HUES48 (cell line): ENCODE results near the gene BICDL1.
"Not testable (repeated sequence)": the region's sequence is repeated elsewhere in the genome, so short reads cannot be mapped to it uniquely, and the experiment has no call there.

Source experiments
- H3K27ac ChIP-seq: one replicate; pipeline ENCODE4 v1.7.0; 2013; ENCODE audit warnings: low read depth, low read length, inconsistent platforms
- H3K27me3 ChIP-seq: 2 replicates; pipeline ENCODE4 v1.6.1; 2013; ENCODE audit warnings: mild to moderate bottlenecking, low read length; ENCODE audit not compliant: control insufficient read depth, insufficient read depth
- H3K36me3 ChIP-seq: 2 replicates; pipeline ENCODE4 v1.6.1; 2013; ENCODE audit warnings: low read length; ENCODE audit not compliant: control insufficient read depth, insufficient read depth
- H3K4me1 ChIP-seq: 2 replicates; pipeline ENCODE4 v1.6.1; 2013; ENCODE audit warnings: mild to moderate bottlenecking, low read length; ENCODE audit not compliant: control insufficient read depth, insufficient read depth
- H3K4me3 ChIP-seq: 2 replicates; pipeline ENCODE4 v1.5.1; 2013; ENCODE audit warnings: mild to moderate bottlenecking, low read depth, low read length
- H3K9ac ChIP-seq: 2 replicates; pipeline ENCODE4 v1.6.1; 2013; ENCODE audit warnings: mild to moderate bottlenecking, low read depth, low read length, moderate library complexity
- H3K9me3 ChIP-seq: 2 replicates; pipeline ENCODE4 v1.6.1; 2013; ENCODE audit warnings: low read length; ENCODE audit not compliant: control insufficient read depth, insufficient read depth

The BICDL1 gene

DNA sequence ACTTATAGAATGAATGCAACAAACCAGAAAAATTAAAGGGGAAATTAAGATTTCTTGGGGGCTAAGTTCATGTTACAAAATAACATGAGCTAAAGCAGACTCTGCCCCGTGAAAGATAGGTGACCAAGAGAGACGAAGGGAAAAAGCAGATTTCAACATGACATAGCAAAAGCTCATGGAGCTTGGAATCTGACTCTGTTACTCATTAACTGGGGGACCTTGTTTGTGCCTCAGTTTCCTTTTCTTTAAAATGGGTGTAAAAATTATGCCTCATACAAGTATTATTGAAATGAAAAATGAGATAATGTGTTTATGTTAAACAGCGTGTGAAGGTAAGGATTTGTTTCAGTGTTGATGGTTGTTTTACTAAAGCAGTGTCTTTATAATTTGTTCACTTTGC lies 11.5 kb downstream of the BICDL1 start:
- Histone ChIP-seq H3K36me3 (peaks cover 11% of the 10 kb centered on the region), H3K27me3 (no peaks in the 10 kb centered on the region), H3K9me3 (no peaks in the 10 kb centered on the region), H3K4me1 (no peaks in the 10 kb centered on the region), H3K27ac (no peak overlapping the region), H3K9ac (no peak overlapping the region), H3K4me3 (no peak overlapping the region)

DNA sequence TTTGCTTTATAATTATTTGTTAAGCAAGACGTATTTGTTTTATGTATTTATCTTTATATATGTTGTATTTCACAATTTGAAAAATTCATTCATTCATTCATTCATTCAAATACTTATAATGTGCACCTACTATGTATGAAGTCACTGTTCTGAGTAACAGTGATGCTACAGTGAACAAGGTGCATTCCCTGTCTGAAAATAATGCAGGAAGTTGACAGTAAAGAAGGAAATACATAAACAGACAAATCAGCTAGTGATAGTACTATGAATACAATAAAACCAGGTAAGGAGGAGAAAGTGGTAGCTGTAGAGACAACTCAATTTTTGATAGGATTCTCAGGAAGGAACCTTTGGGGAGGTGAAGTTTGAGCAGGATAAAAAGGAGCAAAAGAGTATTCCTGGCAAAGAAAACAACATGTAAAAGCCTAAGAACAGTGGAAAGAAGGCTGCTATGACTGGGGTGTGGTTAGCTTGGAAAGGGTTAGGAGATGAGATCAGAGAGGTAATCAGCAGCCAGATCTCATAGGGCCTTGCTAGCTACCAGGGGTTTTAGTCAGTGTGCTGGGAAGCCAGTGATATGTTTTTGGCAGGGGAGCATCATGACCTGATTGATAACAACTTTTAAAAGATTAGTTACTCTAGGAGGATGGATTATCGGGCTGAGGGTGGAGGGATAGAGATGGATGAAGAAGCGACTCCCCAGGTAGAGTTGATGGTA lies 17.4 kb downstream of the BICDL1 start:
- Histone ChIP-seq H3K9ac (no peak overlapping the region), H3K4me3 (no peak overlapping the region), H3K9me3 (no peaks in the 10 kb centered on the region), H3K27ac (no peak overlapping the region), H3K36me3 (peaks cover 2% of the 10 kb centered on the region; the same call in 1 of the 2 replicates), H3K27me3 (no peaks in the 10 kb centered on the region), H3K4me1 (peaks cover 7% of the 10 kb centered on the region)

DNA sequence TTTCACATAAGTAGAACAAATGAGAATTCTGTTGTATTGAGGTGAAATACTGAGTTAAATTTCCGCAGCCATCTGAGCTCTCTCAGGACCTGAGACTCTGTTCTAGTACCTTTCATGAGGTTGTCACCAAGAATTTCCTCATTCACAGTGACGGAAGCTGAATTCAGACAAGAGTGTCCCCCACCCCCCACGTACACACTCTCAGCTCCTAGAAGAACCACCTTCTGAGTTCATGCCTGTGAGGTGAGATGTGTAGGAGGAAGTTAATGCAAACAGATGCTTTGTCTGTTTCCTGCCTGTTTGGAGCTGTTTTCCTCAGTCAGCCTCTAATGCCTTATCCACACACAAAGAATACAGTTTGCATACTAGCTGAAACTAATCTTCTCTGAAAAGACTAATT lies 18.2 kb downstream of the BICDL1 start:
- H3K4me3 ChIP-seq = no peak overlapping the region
- peaks cover 7% of the 10 kb centered on the region for H3K4me1 ChIP-seq
- peak overlapping the region; percentile 74 for H3K27ac ChIP-seq
- H3K36me3 ChIP-seq = peaks cover 2% of the 10 kb centered on the region; the same call in 1 of the 2 replicates
- H3K9ac ChIP-seq = no peak overlapping the region
- H3K27me3 ChIP-seq = no peaks in the 10 kb centered on the region
- no peaks in the 10 kb centered on the region for H3K9me3 ChIP-seq

DNA sequence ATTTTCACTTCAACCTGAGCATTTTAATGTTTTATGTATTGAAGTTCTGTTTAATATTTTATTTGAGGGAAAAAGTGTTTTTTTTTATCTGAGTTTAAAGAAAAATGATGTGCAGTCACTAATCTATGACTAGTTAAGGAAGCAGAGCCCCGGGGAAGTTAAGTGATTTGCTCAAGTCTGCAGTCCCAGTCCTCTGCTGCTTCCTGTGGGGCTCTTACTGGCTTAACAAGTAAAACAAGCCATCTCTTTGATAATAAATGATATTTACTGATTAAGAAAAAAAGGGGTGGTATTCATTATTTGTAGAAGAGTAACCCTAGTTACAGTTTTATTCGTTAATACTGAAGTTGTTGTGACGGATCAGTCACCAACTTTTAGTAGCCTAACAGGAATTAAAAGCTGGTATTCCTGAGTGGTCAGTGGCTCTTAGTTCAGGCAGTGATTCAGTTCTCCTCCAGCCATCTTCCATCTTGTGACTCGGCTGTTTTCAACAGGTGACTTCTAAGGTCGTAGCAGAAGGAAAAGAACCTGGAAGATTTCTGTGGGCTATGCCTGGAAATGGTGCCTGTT lies 21.7 kb downstream of the BICDL1 start:
- peaks cover 7% of the 10 kb centered on the region for H3K4me1 ChIP-seq
- no peaks in the 10 kb centered on the region for H3K27me3 ChIP-seq

DNA sequence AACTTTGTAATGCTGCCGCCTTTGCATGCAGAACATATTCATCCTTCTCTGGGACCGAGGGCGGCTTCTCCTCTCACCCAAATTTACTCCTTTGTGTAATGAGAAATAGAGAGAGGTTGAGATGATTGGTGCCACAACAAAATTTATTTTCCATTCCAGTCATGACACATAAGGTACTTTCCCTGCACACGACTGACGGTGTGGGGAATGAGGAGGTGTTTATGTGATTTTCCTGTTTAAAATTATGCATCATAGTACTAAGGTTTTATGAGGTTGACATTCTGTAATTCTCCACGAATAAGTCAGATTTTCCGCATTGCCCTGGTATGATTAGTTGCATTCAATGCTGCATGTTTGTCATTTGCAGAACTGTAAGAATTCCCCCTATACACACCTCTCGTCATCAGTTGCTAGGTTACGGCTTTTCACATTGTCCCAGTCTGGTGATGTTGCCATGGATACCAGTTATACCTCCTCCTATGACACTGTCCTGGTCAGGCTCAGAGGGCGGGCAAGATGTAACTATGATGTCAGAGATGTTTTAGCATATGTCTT lies 23.1 kb downstream of the BICDL1 start:
- Histone ChIP-seq H3K4me1 (peaks cover 5% of the 10 kb centered on the region), H3K27ac (no peak overlapping the region), H3K36me3 (no peaks in the 10 kb centered on the region), H3K27me3 (no peaks in the 10 kb centered on the region), H3K9me3 (no peaks in the 10 kb centered on the region), H3K9ac (no peak overlapping the region), H3K4me3 (no peak overlapping the region)

More for the DNA sequence above, 21.7 kb downstream of the BICDL1 start:
- Histone ChIP-seq H3K9ac (no peak overlapping the region), H3K36me3 (no peaks in the 10 kb centered on the region; the same call in 1 of the 2 replicates), H3K4me3 (no peak overlapping the region), H3K27ac (no peak overlapping the region), H3K9me3 (no peaks in the 10 kb centered on the region)

DNA sequence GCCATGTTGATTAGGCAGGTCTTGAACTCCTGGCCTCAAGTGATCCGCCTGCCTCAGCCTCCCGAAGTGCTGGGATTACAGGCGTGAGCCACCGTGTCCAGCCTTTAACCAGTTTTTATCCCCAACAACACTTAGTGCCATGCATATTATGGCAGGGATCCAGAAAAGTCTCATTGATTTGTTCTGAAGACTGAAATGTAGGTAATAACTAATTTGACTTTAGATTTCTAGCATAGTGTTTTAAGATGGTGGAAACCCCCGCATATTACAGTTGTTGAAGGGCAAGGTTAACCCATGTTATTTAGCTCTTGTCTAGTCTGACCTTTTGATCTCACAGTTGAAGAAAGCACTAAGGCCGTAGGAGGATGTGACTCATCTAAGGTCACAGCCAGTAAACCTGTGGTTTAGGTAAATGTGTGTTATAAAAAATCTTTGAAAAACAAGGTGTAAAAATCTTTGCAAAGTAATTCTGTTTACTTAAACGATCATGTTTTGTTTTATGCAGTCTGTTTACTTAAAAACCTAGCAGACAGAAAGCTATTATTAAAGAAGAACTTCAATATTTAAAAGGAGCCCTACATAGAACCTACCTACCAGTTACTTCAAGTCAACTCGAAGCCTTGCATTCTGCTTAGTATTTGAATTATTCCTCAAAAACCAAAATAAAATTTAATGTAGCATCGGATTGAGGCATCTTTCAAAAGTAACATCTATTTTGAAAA lies 24.8 kb downstream of the BICDL1 start:
- Histone ChIP-seq H3K27me3 (no peaks in the 10 kb centered on the region), H3K36me3 (no peaks in the 10 kb centered on the region), H3K27ac (no peak overlapping the region), H3K9me3 (no peaks in the 10 kb centered on the region), H3K4me3 (no peak overlapping the region), H3K9ac (no peak overlapping the region), H3K4me1 (no peaks in the 10 kb centered on the region; the same call in 1 of the 2 replicates)

DNA sequence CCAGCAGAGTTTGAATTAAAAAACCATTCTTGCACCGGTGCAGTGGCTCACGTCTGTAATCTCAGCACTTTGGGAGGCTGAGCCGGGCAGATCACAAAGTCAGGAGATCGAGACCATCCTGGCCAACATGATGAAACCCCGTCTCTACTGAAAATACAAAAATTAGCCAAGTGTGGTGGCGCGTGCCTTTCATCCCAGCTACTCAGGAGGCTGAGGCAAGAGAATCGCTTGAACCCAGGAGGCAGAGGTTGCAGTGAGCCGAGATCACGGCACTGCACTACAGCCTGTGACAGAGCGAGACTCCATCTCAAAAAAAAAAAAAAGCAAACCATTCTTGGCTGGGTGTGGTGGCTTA lies 25.3 kb downstream of the BICDL1 start:
- H3K27ac ChIP-seq, H3K4me3 ChIP-seq, H3K27me3 ChIP-seq, H3K4me1 ChIP-seq, H3K9ac ChIP-seq, H3K36me3 ChIP-seq, H3K9me3 ChIP-seq: not testable (repeated sequence)

DNA sequence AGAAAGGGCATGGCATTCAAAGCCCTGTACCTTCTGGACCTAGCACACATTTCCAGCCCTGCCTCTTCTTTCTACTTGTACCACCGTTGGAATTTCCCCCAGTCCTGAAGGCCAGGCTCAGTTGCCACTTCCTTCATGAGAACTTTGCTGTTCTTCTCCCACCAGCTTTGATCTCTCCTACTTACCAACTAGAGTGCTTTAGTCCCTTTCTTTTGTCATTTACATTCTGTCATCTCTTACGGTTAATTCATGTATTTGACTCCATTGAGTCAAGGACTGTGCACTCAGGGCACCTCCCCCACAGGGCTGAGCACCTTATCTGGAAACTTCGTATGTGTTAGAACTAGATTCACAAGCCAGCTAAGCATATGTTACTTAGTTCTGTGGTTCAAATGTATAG lies 26.3 kb downstream of the BICDL1 start:
- H3K4me3 ChIP-seq = no peak overlapping the region
- no peak overlapping the region for H3K9ac ChIP-seq
- no peak overlapping the region for H3K27ac ChIP-seq
- H3K4me1 ChIP-seq = no peaks in the 10 kb centered on the region; the same call in 1 of the 2 replicates
- H3K27me3 ChIP-seq = no peaks in the 10 kb centered on the region
- no peaks in the 10 kb centered on the region for H3K9me3 ChIP-seq
- H3K36me3 ChIP-seq = no peaks in the 10 kb centered on the region

DNA sequence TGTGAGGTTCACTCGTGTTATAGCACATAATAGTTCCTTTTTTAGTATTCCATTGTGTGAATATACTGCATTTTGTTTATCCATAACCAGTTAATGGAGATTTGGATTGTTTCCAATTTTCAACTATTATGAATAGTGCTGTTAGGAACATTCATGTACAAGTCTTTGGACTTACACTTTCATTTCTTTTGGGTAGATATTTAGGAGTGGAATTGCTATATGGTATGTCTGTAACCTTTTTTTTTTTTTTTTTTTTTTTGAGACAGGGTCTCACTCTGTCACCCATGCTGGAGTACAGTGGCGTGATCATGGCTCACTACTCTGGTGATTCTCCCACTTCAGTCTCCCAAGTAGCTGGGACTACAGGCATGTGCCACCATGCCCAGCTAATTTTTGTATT lies 27.2 kb downstream of the BICDL1 start:
- not testable (repeated sequence) for H3K36me3 ChIP-seq, H3K9ac ChIP-seq, H3K27me3 ChIP-seq, H3K4me3 ChIP-seq, H3K9me3 ChIP-seq, H3K4me1 ChIP-seq, H3K27ac ChIP-seq

DNA sequence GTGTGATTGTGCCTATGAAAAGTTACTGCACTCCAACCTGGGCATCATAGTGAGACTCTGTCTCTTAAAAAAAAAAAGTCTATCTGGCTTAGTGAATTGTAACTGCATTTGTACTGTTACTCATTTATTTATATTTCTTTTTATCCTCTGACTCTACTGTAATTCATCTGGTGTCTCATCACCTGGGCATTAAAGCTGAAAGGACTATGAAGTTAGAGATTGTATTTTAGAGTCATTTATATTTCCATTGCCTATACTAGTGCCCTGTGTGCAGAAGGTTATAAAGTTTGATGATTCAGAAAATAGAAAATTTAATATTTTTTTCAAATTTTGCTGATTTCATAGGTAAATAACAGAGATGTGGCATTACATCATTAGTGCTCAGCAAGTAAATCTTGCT lies 30.2 kb downstream of the BICDL1 start:
- no peaks in the 10 kb centered on the region for H3K4me1 ChIP-seq
- H3K27ac ChIP-seq = no peak overlapping the region
- no peak overlapping the region for H3K4me3 ChIP-seq
- H3K9ac ChIP-seq = no peak overlapping the region
- no peaks in the 10 kb centered on the region for H3K27me3 ChIP-seq
- H3K9me3 ChIP-seq = no peaks in the 10 kb centered on the region
- H3K36me3 ChIP-seq = no peaks in the 10 kb centered on the region

DNA sequence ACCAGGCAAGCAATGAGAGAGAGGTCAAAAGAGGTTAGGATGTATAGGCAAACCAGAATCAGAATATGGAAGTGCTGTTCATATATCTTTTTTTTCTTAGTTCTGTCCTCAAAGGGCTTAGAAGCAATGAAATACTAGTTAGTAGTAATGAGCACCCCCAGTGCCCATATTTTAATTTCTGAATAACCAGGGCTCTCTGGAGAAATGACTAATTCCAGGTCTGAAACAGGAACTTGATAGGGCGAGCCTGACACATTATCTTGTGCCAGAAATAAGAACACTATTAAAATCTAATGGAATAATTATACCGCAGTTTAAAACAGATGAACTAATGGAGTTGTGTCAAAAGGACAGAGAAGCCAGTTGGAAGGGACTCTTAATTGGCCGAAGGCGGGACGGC lies 30.9 kb downstream of the BICDL1 start:
- Histone ChIP-seq H3K9ac (no peak overlapping the region), H3K27ac (no peak overlapping the region), H3K4me1 (no peaks in the 10 kb centered on the region), H3K27me3 (no peaks in the 10 kb centered on the region), H3K4me3 (no peak overlapping the region), H3K36me3 (no peaks in the 10 kb centered on the region), H3K9me3 (no peaks in the 10 kb centered on the region)
